SH-SY5Y (cell line): ENCODE results near the gene RABGAP1L.

Experiments used
- GATA2 ChIP-seq: IDR thresholded peaks from 2 replicates; pipeline ENCODE4 v1.6.1; 2011; ENCODE audit warnings: mild to moderate bottlenecking, low read depth, low read length
- GATA3 ChIP-seq: IDR thresholded peaks from 2 replicates; pipeline ENCODE4 v1.6.1; 2011; ENCODE audit warnings: low read depth, mild to moderate bottlenecking, low read length, moderate library complexity

DNA sequence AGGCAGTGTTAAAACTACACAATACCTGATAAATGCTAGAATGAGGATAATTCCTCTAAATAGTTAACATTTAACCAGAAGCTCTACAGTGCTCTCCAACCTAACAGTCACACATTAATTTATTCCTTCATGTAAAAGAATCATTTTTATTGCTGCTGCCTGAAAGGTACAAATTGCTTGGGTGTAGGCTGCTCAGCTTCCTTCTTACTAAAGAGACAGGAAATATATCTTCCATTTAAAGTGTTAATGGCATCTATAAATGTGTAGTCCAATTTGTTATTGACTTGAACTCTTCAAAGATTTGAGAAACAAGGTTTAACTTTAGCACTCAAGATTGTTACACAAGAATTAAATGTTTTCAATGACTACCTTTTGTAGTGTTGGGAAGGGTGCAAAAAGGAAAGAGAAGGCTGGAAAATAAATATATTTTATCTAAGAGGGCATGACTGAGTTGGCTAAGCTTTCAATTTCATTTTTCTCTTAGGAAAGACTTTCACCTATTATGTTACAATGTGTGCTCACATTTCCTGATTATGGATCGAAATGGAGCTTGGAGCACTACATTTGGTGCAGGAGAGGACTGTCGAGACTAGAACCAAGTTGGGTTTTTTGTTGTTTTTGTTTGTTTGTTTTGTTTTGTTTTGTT lies 734.9 kb downstream of the RABGAP1L start:
- TF ChIP-seq GATA2 (no peak), GATA3 (no peak)
